Keratinocyte (primary cell): ENCODE measurements around the gene CCL28. TPM values are rescaled to one million over a fixed set of nuclear protein-coding genes. Genes with fewer than 3 reads are reported as not detected.

Experiments used
- DNase-seq: peaks from one replicate; pipeline ENCODE4 v3.0.0-alpha.2; 2011; ENCODE audit warnings: low read depth, missing footprints, low spot score
- FAIRE-seq: peaks from 2 replicates; lab custom pipeline; 2011; peaks lifted over from hg19 to GRCh38; lab: Jason Lieb, UNC
- H2AFZ ChIP-seq: 2 replicates; pipeline ENCODE4 v1.6.0; 2012; ENCODE audit warnings: low read length, control low read depth, inconsistent platforms; ENCODE audit not compliant: control insufficient read depth
- H3K27ac ChIP-seq: 2 replicates; pipeline ENCODE4 v1.5.1; 2011; ENCODE audit warnings: low read length; ENCODE audit not compliant: control insufficient read depth, insufficient read depth
- H3K27me3 ChIP-seq: 3 replicates; pipeline ENCODE4 v1.6.0; 2011; ENCODE audit warnings: low read length; ENCODE audit not compliant: control insufficient read depth, insufficient read depth; ENCODE audit errors: extremely low read depth
- H3K36me3 ChIP-seq, 2 experiments: 2 replicates in 1 of 2; 3 replicates in 1 of 2; pipeline ENCODE4 v1.5.1; 2011; ENCODE audit warnings: low read length in 2 of 2, mild to moderate bottlenecking in 1 of 2; ENCODE audit not compliant: control insufficient read depth in 2 of 2, insufficient read depth in 2 of 2; ENCODE audit errors: extremely low read depth in 1 of 2
- H3K4me1 ChIP-seq: 3 replicates; pipeline ENCODE4 v1.5.1; 2011; ENCODE audit warnings: low read length; ENCODE audit not compliant: control insufficient read depth, insufficient read depth; ENCODE audit errors: extremely low read depth
- H3K4me2 ChIP-seq: 3 replicates; pipeline ENCODE4 v1.6.0; 2011; ENCODE audit warnings: low read depth, low read length; ENCODE audit not compliant: control insufficient read depth, insufficient read depth; ENCODE audit errors: extremely low read depth
- H3K4me3 ChIP-seq, 3 experiments: fragments of 200-600 bp in 1 of 3; sonication (generic) in 1 of 3; 2 replicates in 2 of 3; 3 replicates in 1 of 3; pipeline ENCODE4 v1.5.1; 2011 to 2016; ENCODE audit warnings: low read length in 3 of 3, mild to moderate bottlenecking in 3 of 3, control low read depth in 2 of 3, inconsistent platforms in 1 of 3, low read depth in 1 of 3, mixed read lengths in 1 of 3, mixed run types in 1 of 3, moderate library complexity in 1 of 3; ENCODE audit not compliant: control insufficient read depth in 2 of 3, insufficient read depth in 2 of 3; ENCODE audit errors: extremely low read depth in 1 of 3
- H3K79me2 ChIP-seq: 2 replicates; pipeline ENCODE4 v1.6.0; 2012; ENCODE audit warnings: low read length; ENCODE audit not compliant: control insufficient read depth, insufficient read depth
- H3K9ac ChIP-seq: 3 replicates; pipeline ENCODE4 v1.6.0; 2011; ENCODE audit warnings: low read length; ENCODE audit not compliant: control insufficient read depth, insufficient read depth; ENCODE audit errors: extremely low read depth
- H3K9me1 ChIP-seq: 3 replicates; pipeline ENCODE4 v1.6.0; 2011; ENCODE audit warnings: low read length; ENCODE audit not compliant: control insufficient read depth, insufficient read depth; ENCODE audit errors: extremely low read depth
- H3K9me3 ChIP-seq: 2 replicates; pipeline ENCODE4 v1.5.1; 2012; ENCODE audit warnings: low read depth, low read length; ENCODE audit not compliant: control insufficient read depth
- H4K20me1 ChIP-seq: 3 replicates; pipeline ENCODE4 v1.6.0; 2011; ENCODE audit warnings: low read length; ENCODE audit not compliant: control insufficient read depth, insufficient read depth; ENCODE audit errors: extremely low read depth
- CTCF ChIP-seq, 3 experiments: IDR thresholded peaks in 1 of 3; conservative IDR thresholded peaks in 1 of 3; optimal IDR thresholded peaks in 1 of 3; 2 replicates in 2 of 3; 3 replicates in 1 of 3; pipeline versions ENCODE3 to v1.5.1; 2011; ENCODE audit warnings: low read length in 3 of 3, mild to moderate bottlenecking in 3 of 3, moderate library complexity in 2 of 3, control low read depth in 1 of 3, inconsistent platforms in 1 of 3; ENCODE audit not compliant: insufficient read depth in 2 of 3; ENCODE audit errors: extremely low read depth in 1 of 3
- EZH2 ChIP-seq: IDR thresholded peaks from one replicate; pipeline ENCODE4 v1.6.1; 2012; ENCODE audit warnings: inconsistent platforms, mild to moderate bottlenecking, low read length, moderate library complexity
- dilution Hi-C: fragments of 300-500 bp; cut with MboI; formaldehyde crosslinking; loops from one replicate; pipeline ENCODE4 v1.7.0; 2020; ENCODE audit warnings: low sequenced_read_pairs; ENCODE audit not compliant: extremely low pct_ligation_motif_present
- polyA plus RNA-seq, 5 experiments: library from polyadenylated mRNA; depleted of rRNA in 3 of 5; stranded (reverse) in 3 of 5; stranded (forward) in 1 of 5; unstranded in 1 of 5; fragments of >200 nt; gene quantifications; 1 replicate in 1 of 5; 2 replicates in 3 of 5; 3 replicates in 1 of 5; pipeline versions ENCODE4 v1.2.1 to v1.2.3, GENCODE V29; 2011 to 2012; ENCODE audit warnings: missing spikeins in 2 of 5, low read depth in 1 of 5, low replicate concordance in 1 of 5

CCL28 gene
- polyA plus RNA-seq, 1 donor (not counting 4 experiments of a cell fraction or from before 2014, with no cell fraction given), result 1.9 TPM

GRCh38 chr5:43386960-43387362 lies 25.2 kb downstream of the CCL28 start:
- dilution Hi-C loops, result no loop called here
- no peak overlapping the region for H3K27ac ChIP-seq
- DNase-seq, result no peak

GRCh38 chr5:43376496-43377140 lies 35.6 kb downstream of the CCL28 start:
- Histone ChIP-seq H3K79me2 (no peaks in the 10 kb centered on the region), H3K9ac (no peak overlapping the region), H3K4me3 (no peak overlapping the region), H3K4me2 (no peak overlapping the region), H3K4me1 (no peaks in the 10 kb centered on the region), H3K27ac (no peak overlapping the region), H4K20me1 (no peaks in the 10 kb centered on the region), H3K9me3 (no peaks in the 10 kb centered on the region), H2AFZ (no peak overlapping the region), H3K36me3 (no peaks in the 10 kb centered on the region), H3K9me1 (no peaks in the 10 kb centered on the region), H3K27me3 (no peaks in the 10 kb centered on the region)
- dilution Hi-C loops, result no loop called here
- FAIRE-seq, result no peak
- no peak for DNase-seq
- TF ChIP-seq EZH2, result no peak
- no peak for TF ChIP-seq CTCF (optimal IDR thresholded peaks at IDR 0.05 in 1 of 3, IDR thresholded peaks at IDR 0.05 in 1 of 3, conservative IDR thresholded peaks at IDR 0.05 in 1 of 3; ENCODE audit: extremely low read depth in 1 of 3, insufficient read depth in 2 of 3, low read length in 3 of 3)

More at GRCh38 chr5:43386960-43387362, 25.2 kb downstream of the CCL28 start:
- H3K79me2 ChIP-seq, result no peaks in the 10 kb centered on the region
- H4K20me1 ChIP-seq, result no peaks in the 10 kb centered on the region
- H3K4me3 ChIP-seq, result no peak overlapping the region
- peak; percentile 69 for FAIRE-seq
- TF ChIP-seq EZH2 (no peak), CTCF (optimal IDR thresholded peaks at IDR 0.05 in 1 of 3, IDR thresholded peaks at IDR 0.05 in 1 of 3, conservative IDR thresholded peaks at IDR 0.05 in 1 of 3; ENCODE audit: extremely low read depth in 1 of 3, insufficient read depth in 2 of 3, low read length in 3 of 3) (peak in 2 of 3 experiments; percentile 28 to 66)
- no peaks in the 10 kb centered on the region for H3K36me3 ChIP-seq
- H3K9ac ChIP-seq, result no peak overlapping the region
- H3K9me1 ChIP-seq, result no peaks in the 10 kb centered on the region
- H3K9me3 ChIP-seq, result no peaks in the 10 kb centered on the region
- H3K27me3 ChIP-seq, result no peaks in the 10 kb centered on the region
- H3K4me2 ChIP-seq, result no peak overlapping the region
- peaks cover 13% of the 10 kb centered on the region for H3K4me1 ChIP-seq
- H2AFZ ChIP-seq, result no peak overlapping the region
